Spleen (tissue), 7 donors: Measurements from ENCODE around the gene LAMTOR2.

ENCODE experiments used
- CTCF ChIP-seq, 11 experiments: fragments of 200-600 bp in 7 of 11; fragments of 450-650 bp in 4 of 11; sonication (generic) in 4 of 11; IDR thresholded peaks in 8 of 11; conservative IDR thresholded peaks in 3 of 11; 1 replicate in 7 of 11; 2 replicates in 4 of 11; pipeline versions ENCODE4 v1.4.0 to v1.8.0; 2016 to 2021; ENCODE audit warnings: antibody characterized with exemption in 11 of 11, inconsistent platforms in 4 of 11, mild to moderate bottlenecking in 1 of 11
- POLR2A ChIP-seq, 3 donors: fragments of 450-650 bp; IDR thresholded peaks; one replicate each; pipeline ENCODE4 v1.5.1; 2017; ENCODE audit warnings: antibody characterized with exemption in 3 of 3, mild to moderate bottlenecking in 1 of 3
- POLR2AphosphoS5 ChIP-seq, 3 donors: sonication (generic); formaldehyde crosslinking; IDR thresholded peaks; one replicate each; pipeline ENCODE4 v1.5.1; 2017; ENCODE audit warnings: antibody characterized with exemption in 3 of 3
- donor health status: DM: no; HTN: no; CAD: no; lungs with moderate emphysema.
- donor health status: DM: no; HTN: no; CAD: no.
- donor health status: DM: no; HTN: no; CAD: no.

DNA sequence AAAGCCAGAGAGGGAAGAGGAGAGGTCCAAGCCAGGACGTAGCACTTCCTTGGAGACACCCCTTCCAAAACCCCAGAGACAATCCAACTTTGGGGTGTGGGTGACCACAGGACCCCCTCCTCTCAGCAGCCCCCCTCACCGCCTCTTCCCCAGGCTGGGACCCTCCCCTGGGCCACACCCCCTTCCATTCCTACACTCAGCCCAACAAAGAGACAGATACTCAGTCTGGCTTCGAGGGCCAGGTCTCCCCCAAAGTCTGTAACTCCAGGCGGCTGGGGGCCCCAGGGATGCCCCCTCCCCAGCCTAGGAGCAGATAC lies 26.2 kb downstream of the LAMTOR2 start:
- no peak for TF ChIP-seq CTCF (IDR thresholded peaks at IDR 0.05 in 8 of 11, conservative IDR thresholded peaks at IDR 0.05 in 3 of 11)
- no peak for TF ChIP-seq POLR2A (IDR thresholded peaks at IDR 0.05)
- TF ChIP-seq POLR2AphosphoS5 (IDR thresholded peaks at IDR 0.05), result no peak
